ENCODE measurements around the gene SF3B3.

The SF3B3 gene

GRCh38 chr16:70508752-70509151, 14.9 kb upstream of the SF3B3 start:
- TF ChIP-seq L3MBTL2 (conservative IDR thresholded peaks at IDR 0.05), result no peak
- no peak for TF ChIP-seq HDGF (IDR thresholded peaks at IDR 0.05; ENCODE audit: borderline replicate concordance)
- TF ChIP-seq NFRKB (IDR thresholded peaks at IDR 0.05), result no peak
- no peak for TF ChIP-seq SUZ12 (IDR thresholded peaks at IDR 0.05)
- TF ChIP-seq LEF1 (IDR thresholded peaks at IDR 0.05; ENCODE audit: borderline replicate concordance), result no peak
- no peak for TF ChIP-seq FOXM1 (IDR thresholded peaks at IDR 0.05; ENCODE audit: borderline replicate concordance)
- no peak for DNase-seq (ENCODE audit: extremely low spot score)
- ChIA-PET POLR2A (no interaction called here), CTCF (no interaction called here)

- no peak for DNase-seq (ENCODE audit: extremely low spot score)
- TF ChIP-seq NFRKB (IDR thresholded peaks at IDR 0.05), result no peak
- TF ChIP-seq FOXA1 (IDR thresholded peaks at IDR 0.05), result no peak
- no peak for TF ChIP-seq PKNOX1 (IDR thresholded peaks at IDR 0.05)
- no peak for TF ChIP-seq SUZ12 (IDR thresholded peaks at IDR 0.05)
- no peak for TF ChIP-seq ARNT (IDR thresholded peaks at IDR 0.05)
- TF ChIP-seq ZNF384 (IDR thresholded peaks at IDR 0.05), result no peak
- no peak for TF ChIP-seq L3MBTL2 (conservative IDR thresholded peaks at IDR 0.05)
- TF ChIP-seq FOXM1 (IDR thresholded peaks at IDR 0.05; ENCODE audit: borderline replicate concordance), result no peak
- TF ChIP-seq LEF1 (IDR thresholded peaks at IDR 0.05; ENCODE audit: borderline replicate concordance), result no peak
- no peak for TF ChIP-seq BHLHE40 (IDR thresholded peaks at IDR 0.05; ENCODE audit: borderline replicate concordance)
- TF ChIP-seq ELF4 (IDR thresholded peaks at IDR 0.05), result no peak
- no peak for TF ChIP-seq SP1 (IDR thresholded peaks at IDR 0.05)
- TF ChIP-seq FOXK2 (IDR thresholded peaks at IDR 0.05), result no peak
- no peak for TF ChIP-seq HDGF (IDR thresholded peaks at IDR 0.05; ENCODE audit: borderline replicate concordance)
- TF ChIP-seq CTBP1 (IDR thresholded peaks at IDR 0.05; ENCODE audit: borderline replicate concordance), result no peak
- no peak for TF ChIP-seq TARDBP (IDR thresholded peaks at IDR 0.05)
- CTCF ChIA-PET, result no interaction called here
- POLR2A ChIA-PET, result no interaction called here
These were observed 13.4 kb upstream of the SF3B3 start for GRCh38 chr16:70510216-70510615.

- ChIA-PET CTCF (no interaction called here), POLR2A (no interaction called here)
- no peak for DNase-seq (ENCODE audit: extremely low spot score)
- TF ChIP-seq SP1 (IDR thresholded peaks at IDR 0.05) (no peak), ZNF384 (IDR thresholded peaks at IDR 0.05) (no peak), L3MBTL2 (conservative IDR thresholded peaks at IDR 0.05) (no peak), TARDBP (IDR thresholded peaks at IDR 0.05) (no peak), PKNOX1 (IDR thresholded peaks at IDR 0.05) (no peak)
These were observed 11.8 kb upstream of the SF3B3 start for GRCh38 chr16:70511833-70512232.

GRCh38 chr16:70512456-70512855, 11.2 kb upstream of the SF3B3 start:
- no peak for DNase-seq (ENCODE audit: extremely low spot score)
- ChIA-PET POLR2A (no interaction called here), CTCF (no interaction called here)
- TF ChIP-seq ARNT (IDR thresholded peaks at IDR 0.05), result no peak
- no peak for TF ChIP-seq FOXA1 (IDR thresholded peaks at IDR 0.05)
- TF ChIP-seq TARDBP (IDR thresholded peaks at IDR 0.05), result no peak
- no peak for TF ChIP-seq HDGF (IDR thresholded peaks at IDR 0.05; ENCODE audit: borderline replicate concordance)
- no peak for TF ChIP-seq BHLHE40 (IDR thresholded peaks at IDR 0.05; ENCODE audit: borderline replicate concordance)

- no peak for DNase-seq (ENCODE audit: extremely low spot score)
- CTCF ChIA-PET, result interaction anchor here (0.6 kb wide), 1 partner anchor 1101 kb away, joined by 5 read pairs; no protein-coding TSS in a partner anchor
- no peak for TF ChIP-seq CTBP1 (IDR thresholded peaks at IDR 0.05; ENCODE audit: borderline replicate concordance)
- TF ChIP-seq BHLHE40 (IDR thresholded peaks at IDR 0.05; ENCODE audit: borderline replicate concordance), result no peak
- no peak for TF ChIP-seq NFRKB (IDR thresholded peaks at IDR 0.05)
- TF ChIP-seq FOXA1 (IDR thresholded peaks at IDR 0.05), result no peak
- no peak for TF ChIP-seq ARNT (IDR thresholded peaks at IDR 0.05)
- no peak for TF ChIP-seq SUZ12 (IDR thresholded peaks at IDR 0.05)
- no peak for TF ChIP-seq ELF4 (IDR thresholded peaks at IDR 0.05)
- no peak for TF ChIP-seq FOXM1 (IDR thresholded peaks at IDR 0.05; ENCODE audit: borderline replicate concordance)
- TF ChIP-seq SP1 (IDR thresholded peaks at IDR 0.05), result no peak
- no peak for TF ChIP-seq ZNF384 (IDR thresholded peaks at IDR 0.05)
- TF ChIP-seq TARDBP (IDR thresholded peaks at IDR 0.05), result no peak
- POLR2A ChIA-PET, result no interaction called here
These were observed 2.9 kb upstream of the SF3B3 start for GRCh38 chr16:70520612-70521297.

GRCh38 chr16:70522216-70523075, 1.2 kb upstream of the SF3B3 start:
- DNase-seq (ENCODE audit: extremely low spot score), result no peak
- TF ChIP-seq NFRKB (IDR thresholded peaks at IDR 0.05) (no peak), ELF4 (IDR thresholded peaks at IDR 0.05) (no peak), L3MBTL2 (conservative IDR thresholded peaks at IDR 0.05) (no peak), FOXM1 (IDR thresholded peaks at IDR 0.05; ENCODE audit: borderline replicate concordance) (no peak), TARDBP (IDR thresholded peaks at IDR 0.05) (no peak)
- CTCF ChIA-PET, result no interaction called here
- POLR2A ChIA-PET, result interaction anchor here (0.8 to 1.5 kb wide), 4 partner anchors 10 to 141 kb away, joined by 4 to 6 read pairs (median 6); partner anchors contain the start of gene ST3GAL2
